GM12801 (cell line): ENCODE measurements around the gene TSPAN18.

ENCODE experiments used
- TF ChIP-seq, protein P1 (sequence below): IDR thresholded peaks from one replicate; pipeline ENCODE4 v1.5.1; 2011; ENCODE audit warnings: control low read depth; ENCODE audit not compliant: insufficient read length; ENCODE audit errors: extremely low read depth

The TSPAN18 gene

GRCh38 chr11:44692460-44692859 is 34.3 kb upstream of the TSPAN18 start:
- TF ChIP-seq, protein P1, sequence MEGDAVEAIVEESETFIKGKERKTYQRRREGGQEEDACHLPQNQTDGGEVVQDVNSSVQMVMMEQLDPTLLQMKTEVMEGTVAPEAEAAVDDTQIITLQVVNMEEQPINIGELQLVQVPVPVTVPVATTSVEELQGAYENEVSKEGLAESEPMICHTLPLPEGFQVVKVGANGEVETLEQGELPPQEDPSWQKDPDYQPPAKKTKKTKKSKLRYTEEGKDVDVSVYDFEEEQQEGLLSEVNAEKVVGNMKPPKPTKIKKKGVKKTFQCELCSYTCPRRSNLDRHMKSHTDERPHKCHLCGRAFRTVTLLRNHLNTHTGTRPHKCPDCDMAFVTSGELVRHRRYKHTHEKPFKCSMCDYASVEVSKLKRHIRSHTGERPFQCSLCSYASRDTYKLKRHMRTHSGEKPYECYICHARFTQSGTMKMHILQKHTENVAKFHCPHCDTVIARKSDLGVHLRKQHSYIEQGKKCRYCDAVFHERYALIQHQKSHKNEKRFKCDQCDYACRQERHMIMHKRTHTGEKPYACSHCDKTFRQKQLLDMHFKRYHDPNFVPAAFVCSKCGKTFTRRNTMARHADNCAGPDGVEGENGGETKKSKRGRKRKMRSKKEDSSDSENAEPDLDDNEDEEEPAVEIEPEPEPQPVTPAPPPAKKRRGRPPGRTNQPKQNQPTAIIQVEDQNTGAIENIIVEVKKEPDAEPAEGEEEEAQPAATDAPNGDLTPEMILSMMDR: no peak

- TF ChIP-seq, protein P1: no peak
Observed at GRCh38 chr11:44693654-44694119, 33.1 kb upstream of the TSPAN18 start.

- TF ChIP-seq, protein P1: no peak
Observed at GRCh38 chr11:44694443-44694842, 32.3 kb upstream of the TSPAN18 start.

- TF ChIP-seq, protein P1: no peak
Observed at GRCh38 chr11:44695169-44695833, 31.5 kb upstream of the TSPAN18 start.

DNA sequence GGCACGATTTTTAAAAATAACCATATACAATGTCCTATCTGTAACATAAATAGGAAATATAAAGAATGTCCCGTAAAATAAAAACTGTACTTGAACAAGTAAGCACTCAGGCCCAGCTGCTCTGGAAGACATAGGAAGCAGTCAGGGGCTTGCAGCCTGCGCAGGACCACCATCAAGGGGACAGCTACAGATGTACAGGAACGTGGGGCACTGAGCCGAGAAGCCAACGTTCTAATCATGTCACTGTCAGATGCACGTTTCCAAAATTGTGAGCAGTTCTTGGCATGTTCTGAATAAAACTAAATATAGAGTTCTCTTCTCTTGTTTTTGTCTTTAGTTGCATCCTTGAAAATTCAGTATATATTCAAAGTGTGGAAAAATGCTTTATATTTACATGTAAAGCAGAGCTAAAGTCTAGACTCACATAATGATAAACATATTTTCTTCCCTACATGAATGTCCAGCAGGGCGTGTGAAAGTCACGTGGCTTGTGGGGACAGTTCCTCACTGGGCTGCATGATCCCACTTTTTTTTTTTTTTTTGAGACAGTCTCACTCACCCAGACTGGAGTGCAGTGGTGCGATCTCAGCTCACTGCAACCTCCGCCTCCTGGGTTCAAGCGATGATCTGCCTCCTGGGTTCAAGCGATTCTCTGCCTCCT is 28.4 kb upstream of the TSPAN18 start:
- TF ChIP-seq, protein P1: no peak

- TF ChIP-seq, protein P1: no peak
Observed at GRCh38 chr11:44699497-44700408, 27.0 kb upstream of the TSPAN18 start.

GRCh38 chr11:44701276-44701675 is 25.5 kb upstream of the TSPAN18 start:
- TF ChIP-seq, protein P1: no peak
